Measurements from ENCODE around the gene KLHL13.
"Not testable (repeated sequence)": the region's sequence is repeated elsewhere in the genome, so short reads cannot be mapped to it uniquely, and the experiment has no call there.

Gene KLHL13, protein sequence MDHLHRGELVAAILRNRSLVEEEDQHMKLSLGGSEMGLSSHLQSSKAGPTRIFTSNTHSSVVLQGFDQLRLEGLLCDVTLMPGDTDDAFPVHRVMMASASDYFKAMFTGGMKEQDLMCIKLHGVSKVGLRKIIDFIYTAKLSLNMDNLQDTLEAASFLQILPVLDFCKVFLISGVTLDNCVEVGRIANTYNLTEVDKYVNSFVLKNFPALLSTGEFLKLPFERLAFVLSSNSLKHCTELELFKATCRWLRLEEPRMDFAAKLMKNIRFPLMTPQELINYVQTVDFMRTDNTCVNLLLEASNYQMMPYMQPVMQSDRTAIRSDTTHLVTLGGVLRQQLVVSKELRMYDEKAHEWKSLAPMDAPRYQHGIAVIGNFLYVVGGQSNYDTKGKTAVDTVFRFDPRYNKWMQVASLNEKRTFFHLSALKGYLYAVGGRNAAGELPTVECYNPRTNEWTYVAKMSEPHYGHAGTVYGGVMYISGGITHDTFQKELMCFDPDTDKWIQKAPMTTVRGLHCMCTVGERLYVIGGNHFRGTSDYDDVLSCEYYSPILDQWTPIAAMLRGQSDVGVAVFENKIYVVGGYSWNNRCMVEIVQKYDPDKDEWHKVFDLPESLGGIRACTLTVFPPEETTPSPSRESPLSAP

DNA sequence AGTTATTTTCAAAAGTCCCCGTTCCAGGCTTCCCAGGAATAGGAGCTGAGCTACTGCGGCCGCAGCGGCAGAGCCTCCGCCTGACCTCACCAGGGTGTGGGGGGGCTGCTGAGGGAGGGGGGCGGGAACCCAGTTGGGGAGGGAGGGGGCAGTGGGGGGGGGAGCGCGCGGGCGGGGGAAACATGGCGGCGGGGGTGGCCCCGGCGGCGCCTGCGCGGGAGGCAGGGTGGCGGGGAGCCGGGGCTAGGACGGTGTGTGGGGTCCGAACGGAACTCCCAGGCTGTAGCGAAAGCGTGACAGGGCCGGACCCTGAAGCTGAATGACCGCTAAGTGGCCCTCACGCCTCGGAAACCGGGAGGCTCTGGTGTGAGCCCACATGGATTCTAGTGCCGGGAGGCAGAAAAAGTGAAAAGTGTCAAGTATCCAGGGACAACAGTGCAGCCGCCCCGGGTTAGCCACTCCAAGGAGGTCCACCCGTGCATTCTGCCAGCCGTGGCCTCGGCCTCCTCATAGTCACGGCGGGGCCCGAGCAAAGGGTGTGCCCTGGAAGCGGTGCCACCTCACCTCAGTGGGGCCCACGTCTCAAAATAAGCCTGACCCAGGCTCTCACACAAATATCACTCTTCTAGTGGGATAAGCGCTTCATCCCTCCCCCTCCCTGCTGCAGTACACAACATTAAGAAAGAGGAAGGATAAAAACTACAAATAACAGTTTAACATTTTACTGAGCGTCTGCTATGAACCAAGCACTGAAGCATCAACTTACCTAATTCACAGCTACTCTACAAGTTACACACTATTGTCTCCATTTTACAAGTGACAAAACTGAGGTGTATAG is at the start of gene KLHL13:
TSS of gene KLHL13 (minus strand) at position 98 of the 838 bp plus-strand sequence. CDS start 88,337 bp downstream, outside the sequence.
- peak; percentile 15 for DNase-seq (ENCODE audit: low read depth)

DNA sequence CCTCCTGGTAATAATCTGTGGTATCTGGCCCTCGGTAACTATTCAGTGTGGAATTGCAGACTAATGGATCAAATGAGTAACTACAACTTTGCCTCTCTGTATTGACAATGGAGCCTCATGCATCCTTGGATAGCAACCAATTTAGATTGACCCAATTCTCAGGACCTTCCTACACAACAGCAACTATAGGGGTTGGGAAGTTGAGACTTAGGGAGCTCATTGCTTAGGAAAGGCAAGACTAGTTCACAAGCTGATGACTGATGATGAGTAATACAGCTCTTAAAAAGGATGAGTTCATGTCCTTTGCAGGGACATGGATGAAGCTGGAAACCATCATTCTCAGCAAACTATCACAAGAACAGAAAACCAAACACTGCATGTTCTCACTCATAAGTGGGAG is 47.5 kb upstream of the KLHL13 start:
- peak; percentile 1 for DNase-seq (ENCODE audit: low read depth)

DNA sequence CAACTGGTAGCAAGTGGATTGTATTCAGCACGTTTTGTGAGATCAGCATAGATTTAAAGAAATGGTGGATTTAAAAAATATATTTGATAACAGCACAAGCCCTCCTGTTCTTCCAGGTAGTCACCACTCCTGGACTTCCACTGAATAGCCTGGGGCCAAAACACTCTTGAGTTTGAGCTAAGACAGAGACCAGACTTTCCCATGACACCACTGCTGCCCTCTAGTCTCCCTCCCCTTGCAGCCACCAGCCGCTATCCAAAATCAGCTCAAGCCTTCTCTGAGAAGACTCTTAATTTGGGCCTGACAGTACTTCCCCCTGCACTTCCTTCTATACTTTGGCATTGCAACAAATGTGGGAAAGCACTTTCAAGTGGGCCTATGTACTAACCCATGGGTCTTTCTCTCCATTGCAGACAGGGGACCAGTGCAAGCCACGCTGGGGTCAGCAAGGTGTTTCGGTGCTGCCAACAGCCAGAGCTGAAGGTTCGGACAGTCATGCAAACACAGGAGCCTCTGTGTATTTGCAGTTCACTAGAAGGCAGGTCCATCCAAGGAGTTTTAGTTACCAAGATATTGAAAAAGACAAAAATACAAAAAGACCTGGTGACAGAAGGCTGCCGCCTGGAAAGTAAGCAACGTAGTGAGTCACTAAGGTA is 40.5 kb upstream of the KLHL13 start:
- no peak for DNase-seq (ENCODE audit: low read depth)

DNA sequence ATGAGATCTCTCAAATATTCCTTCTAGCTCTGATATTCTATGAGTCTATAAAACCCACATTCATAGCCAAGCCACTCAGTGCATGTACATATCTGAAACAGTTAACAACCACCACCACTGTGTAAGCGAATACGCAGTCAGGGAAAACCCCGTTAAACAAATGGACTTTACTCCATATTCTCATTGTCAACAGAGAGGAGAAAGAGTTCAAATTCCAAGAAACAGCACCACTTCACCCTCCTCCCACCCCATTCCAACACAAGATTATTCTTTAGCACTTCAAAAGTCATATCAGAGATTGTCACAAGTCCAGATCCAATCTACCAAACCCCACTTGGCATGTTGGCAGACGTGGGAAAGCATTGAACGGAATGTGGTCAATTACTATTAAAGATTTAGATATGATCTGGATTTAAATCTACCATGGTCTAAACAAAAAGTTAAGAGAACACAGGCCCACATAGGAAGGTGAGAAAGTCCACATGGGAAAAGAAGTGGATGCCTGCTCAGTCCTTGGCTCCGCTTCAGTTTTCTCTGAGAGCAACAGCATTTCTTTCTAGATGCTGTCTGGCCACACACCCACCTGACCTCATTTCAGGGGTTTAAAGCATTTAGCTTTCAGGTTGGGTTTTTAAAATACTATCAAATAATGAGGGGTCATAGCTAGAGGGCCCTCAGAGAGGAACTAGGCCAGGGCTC is 39.8 kb upstream of the KLHL13 start:
- no peak for DNase-seq (ENCODE audit: low read depth)

DNA sequence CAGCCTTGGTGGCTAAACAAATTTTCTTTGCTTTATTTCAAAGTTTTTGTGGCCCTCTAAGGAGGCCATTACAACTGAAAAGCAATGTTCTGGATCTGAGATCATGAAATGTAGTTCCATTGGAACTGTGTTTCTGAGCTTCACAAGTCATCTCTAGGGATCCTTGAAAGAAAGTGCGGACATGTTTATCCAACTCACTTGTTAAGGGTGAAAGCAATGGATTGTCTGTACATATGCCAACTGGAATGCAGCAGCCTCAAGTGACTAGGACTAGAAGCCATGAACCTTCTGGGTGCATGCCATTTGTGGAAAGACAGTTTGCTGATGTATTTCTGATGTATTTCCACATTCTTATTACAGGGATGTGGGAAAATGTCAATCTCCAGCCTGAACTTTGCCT is 36.7 kb upstream of the KLHL13 start:
- no peak for DNase-seq (ENCODE audit: low read depth)

DNA sequence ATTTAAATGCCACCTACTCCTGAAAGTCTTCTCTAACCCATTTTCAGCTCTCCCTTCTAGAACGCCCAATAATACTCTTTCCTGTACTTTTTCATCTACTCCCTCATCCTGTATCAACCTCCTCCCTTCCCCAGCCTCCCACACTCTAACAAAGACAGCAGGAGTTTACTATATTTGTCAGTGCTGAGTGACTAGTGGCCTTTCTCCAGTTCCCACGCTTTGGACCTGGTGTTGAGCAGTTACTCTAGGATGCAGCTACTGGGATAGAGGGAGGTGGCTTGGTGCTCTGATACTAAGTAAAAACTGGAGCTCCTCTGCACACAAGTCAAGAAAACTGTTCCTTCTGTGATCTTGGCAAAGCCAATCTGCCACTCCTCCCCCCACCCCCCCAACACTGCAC is 36.1 kb upstream of the KLHL13 start:
- no peak for DNase-seq (ENCODE audit: low read depth)

DNA sequence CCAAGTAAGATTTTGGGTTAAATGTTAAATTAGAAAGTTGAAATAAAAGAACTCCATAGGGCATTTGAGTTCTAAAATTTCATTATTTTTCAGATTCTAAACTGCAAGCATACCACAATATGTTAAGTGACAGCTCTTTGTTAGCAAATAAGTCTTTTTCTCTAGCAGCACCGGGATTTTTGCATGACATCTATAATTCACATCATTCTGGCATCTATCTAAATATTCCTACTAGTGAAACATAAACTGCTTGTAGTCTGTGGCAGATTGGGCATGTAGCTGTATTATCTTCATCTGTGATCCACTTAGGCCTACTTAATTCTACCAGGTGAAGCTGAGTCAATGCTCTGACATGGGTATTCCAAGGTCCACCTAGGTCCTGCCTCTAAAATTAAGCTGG is 32.1 kb upstream of the KLHL13 start:
- no peak for DNase-seq (ENCODE audit: low read depth)

DNA sequence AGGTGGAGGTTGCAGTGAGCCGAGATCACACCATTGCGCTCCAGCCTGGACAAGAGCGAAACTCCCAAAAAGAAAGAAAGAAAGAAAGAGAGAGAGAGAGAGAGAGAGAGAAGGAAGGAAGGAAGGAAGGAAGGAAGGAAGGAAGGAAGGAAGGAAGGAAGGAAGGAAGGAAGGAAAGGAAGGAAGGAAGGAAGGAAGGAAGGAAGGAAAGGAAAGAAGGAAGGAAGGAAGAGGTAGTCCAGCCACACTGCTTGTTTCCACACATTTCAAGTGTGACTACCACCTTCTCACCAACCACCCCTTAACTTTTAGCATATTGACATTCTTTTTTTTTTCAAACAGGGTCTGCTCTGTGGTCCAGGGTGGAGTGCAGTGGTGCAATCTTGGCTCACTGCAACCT is 31.2 kb upstream of the KLHL13 start:
- not testable (repeated sequence) for DNase-seq (ENCODE audit: low read depth)

DNA sequence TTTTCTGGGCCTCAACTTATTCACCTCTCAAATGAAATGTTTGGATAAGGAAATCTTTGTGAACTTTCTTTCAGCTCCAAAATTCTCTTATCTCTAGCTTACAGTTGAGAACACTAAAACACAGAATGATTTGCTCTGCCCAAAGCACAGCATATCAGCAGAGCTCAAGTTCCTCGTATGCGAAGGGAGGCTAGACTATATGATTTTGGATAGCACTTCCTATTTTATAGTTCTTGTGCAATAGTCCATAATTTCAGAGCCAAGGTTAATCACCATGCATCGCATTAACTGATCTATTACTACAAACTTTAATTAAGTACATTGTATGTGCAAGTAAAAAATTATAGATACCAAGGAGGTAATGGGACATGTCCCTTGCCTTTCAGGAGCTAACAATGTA is 27.0 kb upstream of the KLHL13 start:
- DNase-seq (ENCODE audit: low read depth), result no peak

DNA sequence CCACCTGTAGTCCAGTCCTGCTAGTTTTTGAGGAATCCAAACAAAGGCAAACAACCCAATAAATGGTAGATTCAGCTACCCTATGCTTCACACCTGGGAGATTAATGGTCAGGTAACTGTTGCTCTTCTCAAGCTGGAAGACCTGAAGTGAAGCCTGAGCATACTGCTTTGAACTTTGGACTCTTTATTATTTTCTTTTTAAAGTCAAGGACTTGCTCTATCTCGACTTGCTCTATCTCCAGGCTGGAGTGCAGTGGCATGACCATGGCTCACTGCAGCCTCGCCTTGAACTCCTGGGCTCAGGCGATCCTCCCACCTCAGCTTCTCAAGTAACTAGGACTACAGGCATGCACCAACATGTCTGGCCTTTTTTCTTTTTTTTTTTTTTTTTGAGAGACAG is 14.7 kb upstream of the KLHL13 start:
- no peak for DNase-seq (ENCODE audit: low read depth)

DNA sequence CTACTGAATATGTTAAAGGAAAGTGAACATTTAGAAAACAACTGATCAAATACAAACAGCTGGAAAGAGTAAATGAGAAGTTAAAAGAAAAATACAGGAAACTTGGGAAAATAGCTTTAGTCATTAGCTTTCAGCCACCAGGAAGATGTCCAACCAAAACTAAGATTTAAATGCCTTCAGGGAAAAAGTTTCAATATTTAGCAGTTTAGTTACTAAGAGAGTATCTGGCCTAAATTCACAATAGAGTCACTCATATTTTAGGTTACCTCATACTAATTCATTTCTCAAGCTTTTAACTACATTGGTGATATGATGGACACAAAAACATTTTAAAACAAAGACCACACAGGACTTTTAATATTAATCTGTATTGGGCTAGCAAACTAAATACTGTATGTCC is 13.1 kb upstream of the KLHL13 start:
- no peak for DNase-seq (ENCODE audit: low read depth)

DNA sequence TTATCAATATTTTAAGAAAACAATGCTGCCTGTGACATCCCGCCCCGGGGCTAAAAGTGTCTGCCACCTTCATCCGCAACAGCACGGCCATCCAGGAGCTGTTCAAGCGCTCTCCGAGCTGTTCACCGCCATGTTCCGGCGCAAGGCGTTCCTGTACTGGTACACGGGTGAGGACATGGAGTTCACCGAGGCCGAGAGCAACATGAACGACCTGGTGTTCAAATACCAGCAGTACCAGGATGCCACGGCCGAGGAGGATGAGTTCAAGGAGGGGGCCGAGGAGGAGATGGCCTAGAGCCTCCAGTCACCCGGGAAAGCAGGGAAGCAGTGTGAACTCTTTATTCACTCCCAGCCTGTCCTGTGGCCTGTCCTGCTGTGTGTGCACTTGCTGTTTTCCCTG is 12.1 kb upstream of the KLHL13 start:
- DNase-seq (ENCODE audit: low read depth), result no peak

DNA sequence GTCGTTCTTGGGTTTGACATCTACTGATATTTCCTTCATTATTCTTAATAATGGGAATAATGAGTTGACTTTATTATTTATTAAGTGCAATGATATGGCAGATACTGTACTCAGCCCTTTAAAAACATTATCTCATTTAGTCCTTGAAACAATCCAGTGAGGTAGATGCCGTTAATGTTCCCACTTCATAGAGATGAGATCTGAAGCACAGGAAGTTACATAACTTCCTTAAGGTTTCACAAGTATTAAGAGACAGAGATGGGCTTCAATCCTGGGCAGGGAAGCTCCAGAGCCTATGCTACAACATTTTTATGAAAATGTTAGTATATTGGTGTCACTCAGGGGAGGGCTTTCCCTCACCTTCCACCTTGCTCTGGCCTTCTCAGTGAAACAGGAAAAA is 9.7 kb upstream of the KLHL13 start:
- DNase-seq (ENCODE audit: low read depth), result no peak

DNA sequence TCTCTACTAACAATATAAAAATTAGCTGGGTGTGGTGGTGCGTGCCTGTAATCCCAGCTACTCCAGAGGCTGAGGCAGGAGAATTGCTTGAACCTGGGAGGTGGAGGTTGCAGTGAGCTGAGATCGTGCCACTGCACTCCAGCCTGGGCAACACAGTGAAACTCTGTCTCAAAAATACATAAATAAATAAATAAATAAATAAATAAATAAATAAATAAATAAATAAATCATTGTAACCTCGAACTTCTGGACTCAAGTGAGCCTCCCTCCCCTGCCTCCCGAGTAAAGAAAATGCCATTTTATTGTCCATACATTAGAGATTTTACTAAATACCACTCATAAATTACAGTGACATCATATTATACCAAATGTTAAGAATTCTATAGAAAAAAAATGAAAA is 7.6 kb upstream of the KLHL13 start:
- not testable (repeated sequence) for DNase-seq (ENCODE audit: low read depth)

DNA sequence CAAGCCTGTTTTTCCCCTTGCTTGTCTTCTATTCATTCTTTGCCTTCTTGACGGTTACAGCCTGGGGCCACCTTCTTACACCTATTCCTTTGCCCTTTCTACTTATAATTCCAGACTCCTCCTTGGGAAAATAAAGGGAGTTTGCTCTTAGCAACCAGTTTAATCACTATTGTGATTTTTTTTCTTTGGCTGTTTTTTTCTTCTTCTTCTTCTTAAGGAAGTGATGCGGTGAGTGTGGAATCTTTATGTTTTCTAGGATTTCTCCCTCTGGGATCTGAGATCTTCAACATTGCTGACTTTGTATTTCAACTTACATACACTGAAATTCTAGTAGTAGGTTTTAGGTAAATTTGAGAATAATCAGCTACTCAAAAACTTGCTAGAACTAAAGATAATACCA is 1.1 kb upstream of the KLHL13 start:
- no peak for DNase-seq (ENCODE audit: low read depth)

DNA sequence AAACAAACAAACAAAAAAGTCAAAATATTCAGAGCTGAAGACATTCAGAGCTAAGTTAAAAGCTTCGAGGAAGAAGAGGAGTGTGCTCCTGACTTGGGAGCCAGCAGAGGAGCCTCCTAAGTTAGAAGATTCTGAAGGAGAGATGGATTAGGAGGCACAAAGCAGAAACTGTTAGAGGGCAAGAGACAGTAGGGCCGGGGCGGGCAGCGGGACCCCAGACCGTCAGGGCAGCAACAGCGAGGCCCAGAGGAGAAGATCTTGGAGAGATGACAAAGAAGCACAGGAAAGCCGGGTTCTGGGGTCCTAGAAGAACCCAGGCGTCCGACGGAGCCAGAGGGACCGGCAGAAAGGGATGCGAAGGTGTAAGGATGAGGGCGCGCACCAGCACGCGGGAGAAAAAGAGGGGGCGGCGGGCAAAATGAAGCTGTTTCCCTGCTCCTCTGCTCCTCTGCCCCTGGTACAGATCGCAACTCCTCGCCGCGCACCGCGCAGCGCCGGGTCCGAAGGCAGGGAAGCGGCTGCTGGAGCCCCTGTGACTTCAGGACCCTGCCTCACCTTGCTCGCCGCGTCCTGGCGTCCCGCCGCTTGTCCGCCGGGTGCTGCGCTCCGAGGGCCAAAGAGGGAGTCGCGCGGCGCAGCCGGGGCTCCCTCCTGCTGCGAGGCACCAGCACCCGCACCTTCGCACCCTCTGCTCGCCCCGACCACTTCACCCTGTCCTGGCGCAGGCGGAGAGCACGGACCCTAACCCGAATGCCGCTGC is 477 bp downstream of the KLHL13 start:
- peak; percentile 3 for DNase-seq (ENCODE audit: low read depth)

DNA sequence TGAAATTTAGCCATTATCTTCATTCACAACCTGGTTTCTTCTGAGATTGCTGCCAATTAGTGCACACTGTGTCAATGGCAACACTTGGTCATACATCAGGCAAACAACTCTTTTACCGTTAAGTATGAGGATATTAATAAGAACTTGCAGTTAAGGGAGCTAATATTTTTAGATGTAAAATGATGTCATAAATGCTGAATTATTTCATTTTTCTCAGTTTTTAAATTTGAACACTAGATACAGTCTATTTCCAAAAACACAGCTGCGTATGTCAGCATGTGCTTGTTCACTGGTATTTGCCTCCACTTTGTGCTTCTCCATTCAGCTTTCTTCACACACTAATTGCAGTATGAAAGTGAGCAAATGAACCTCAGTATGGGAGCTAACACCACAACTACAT is 1.6 kb downstream of the KLHL13 start:
- DNase-seq (ENCODE audit: low read depth), result no peak

DNA sequence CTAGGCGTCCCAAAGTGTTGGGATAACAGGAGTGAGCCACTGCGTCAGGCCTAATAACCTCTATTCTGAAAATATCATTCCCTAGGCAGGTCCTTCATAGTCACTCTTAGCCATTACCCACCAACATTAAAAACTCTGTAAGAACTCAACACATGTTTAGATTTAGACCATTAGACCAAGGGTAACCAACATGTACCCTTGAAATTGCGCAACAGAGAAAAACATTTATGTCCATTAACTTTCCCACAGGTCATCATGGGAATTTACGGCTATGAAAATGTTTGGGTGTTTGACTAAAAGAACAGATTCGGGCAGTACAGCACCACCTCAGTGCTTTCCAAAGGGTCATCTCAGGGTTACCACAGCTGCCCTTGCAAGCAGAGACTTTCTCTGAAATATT is 7.5 kb downstream of the KLHL13 start:
- DNase-seq (ENCODE audit: low read depth), result no peak

DNA sequence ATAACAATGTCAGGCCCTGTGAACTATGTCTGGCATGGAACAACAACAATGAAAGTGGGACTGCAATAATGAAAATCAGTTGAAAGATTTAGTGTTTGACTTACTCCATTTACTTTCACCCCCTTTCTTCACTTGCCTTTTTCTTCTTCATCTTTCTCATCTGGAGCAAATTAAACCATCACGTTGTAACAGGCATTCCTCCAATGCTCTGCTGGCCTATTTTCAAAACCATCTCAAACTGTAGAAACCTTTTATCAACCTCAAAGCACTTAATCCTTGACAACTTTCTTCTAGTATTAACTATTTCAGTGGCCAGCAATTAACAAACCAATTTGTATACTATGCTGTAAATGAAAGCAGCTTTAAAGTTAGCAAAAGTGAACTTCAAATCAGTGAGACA is 8.3 kb downstream of the KLHL13 start:
- no peak for DNase-seq (ENCODE audit: low read depth)

DNA sequence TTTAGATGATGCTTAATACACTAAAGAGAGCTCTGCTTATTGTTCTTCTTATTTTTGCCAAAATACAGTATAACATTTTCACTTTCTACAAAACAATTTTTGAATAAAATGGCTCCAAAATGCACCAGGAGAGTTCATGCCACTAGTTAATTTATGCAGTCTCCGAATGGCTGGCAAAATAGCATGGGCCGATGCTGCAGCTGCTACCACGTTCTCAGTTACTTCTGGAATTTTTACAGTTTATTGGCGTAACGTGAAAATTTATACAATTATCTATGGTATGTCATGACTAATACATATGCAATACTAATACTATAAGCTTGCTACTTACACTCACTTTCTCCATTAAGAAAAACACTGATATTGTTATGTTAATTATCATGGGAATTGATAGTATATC is 16.5 kb downstream of the KLHL13 start:
- no peak for DNase-seq (ENCODE audit: low read depth)

DNA sequence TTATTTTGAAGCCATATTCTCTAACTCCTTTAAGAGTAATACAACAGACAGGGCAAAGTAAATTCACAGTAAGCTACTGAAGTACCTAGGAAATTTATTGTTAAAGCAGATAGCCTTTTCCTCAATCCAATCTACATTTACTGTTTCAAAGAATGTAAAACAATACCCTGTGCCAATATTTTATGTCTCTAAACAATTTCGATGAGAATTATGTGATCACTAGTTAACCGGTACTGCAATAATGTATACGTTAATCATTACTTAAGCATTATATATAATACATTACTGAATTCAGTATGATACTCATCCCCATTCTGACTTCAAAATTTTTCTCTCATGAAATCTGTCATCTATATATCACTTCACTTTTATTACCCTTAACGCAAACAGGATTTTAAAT is 28.5 kb downstream of the KLHL13 start:
- DNase-seq (ENCODE audit: low read depth), result no peak
